Stomach (tissue), 4 donors: ENCODE results near the gene ELP4.

Source experiments
- POLR2A ChIP-seq, 4 donors: fragments of 450-650 bp; IDR thresholded peaks; one replicate each; pipeline ENCODE4 v1.6.1; 2016; ENCODE audit warnings: antibody characterized with exemption in 4 of 4, control low read depth in 2 of 4, mild to moderate bottlenecking in 1 of 4, moderate library complexity in 1 of 4
- TF ChIP-seq, protein P1 (sequence below), 7 experiments: fragments of 450-650 bp in 4 of 7; fragments of 200-600 bp in 3 of 7; sonication (generic) in 3 of 7; IDR thresholded peaks; one replicate each; pipeline ENCODE4 v1.5.1; 2016 to 2019; ENCODE audit warnings: antibody characterized with exemption in 7 of 7, control low read depth in 2 of 7, mild to moderate bottlenecking in 1 of 7

DNA sequence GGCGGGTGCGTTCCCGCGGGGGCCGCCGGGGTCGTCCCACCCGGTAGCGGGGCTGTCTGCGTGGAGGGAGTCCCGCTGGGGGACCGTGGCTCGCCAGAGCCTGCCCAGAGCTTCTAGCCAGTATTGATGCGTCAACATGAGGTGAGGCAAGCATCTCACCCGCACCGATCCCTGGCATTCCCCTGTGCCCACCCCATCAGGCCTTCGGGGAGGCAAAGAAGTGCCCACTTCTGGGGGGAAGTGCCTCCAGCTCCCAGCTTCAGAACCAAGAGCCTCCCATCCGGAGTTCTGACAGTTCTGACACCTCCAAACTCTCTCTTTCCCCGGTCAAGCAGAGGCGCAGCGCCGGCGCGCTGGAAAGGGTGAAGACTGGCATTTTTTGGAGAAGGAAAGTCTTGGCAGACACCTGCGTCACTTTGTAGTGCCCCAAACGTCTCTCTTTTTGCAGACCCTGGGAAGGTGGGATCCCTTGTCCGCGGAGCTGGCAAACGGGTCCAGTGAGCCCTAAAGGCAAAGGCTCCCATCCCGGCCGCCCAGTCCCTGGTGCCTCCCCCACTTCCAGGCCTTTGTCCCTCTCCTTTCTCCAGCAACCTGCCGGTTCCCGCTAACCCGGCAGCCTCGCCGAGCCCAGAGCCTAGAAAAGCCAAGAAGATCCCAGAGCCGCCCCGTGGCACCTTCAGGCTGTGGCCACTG lies 304.8 kb downstream of the ELP4 start:
- TF ChIP-seq, protein P1, sequence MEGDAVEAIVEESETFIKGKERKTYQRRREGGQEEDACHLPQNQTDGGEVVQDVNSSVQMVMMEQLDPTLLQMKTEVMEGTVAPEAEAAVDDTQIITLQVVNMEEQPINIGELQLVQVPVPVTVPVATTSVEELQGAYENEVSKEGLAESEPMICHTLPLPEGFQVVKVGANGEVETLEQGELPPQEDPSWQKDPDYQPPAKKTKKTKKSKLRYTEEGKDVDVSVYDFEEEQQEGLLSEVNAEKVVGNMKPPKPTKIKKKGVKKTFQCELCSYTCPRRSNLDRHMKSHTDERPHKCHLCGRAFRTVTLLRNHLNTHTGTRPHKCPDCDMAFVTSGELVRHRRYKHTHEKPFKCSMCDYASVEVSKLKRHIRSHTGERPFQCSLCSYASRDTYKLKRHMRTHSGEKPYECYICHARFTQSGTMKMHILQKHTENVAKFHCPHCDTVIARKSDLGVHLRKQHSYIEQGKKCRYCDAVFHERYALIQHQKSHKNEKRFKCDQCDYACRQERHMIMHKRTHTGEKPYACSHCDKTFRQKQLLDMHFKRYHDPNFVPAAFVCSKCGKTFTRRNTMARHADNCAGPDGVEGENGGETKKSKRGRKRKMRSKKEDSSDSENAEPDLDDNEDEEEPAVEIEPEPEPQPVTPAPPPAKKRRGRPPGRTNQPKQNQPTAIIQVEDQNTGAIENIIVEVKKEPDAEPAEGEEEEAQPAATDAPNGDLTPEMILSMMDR (IDR thresholded peaks at IDR 0.05), result no peak
- TF ChIP-seq POLR2A (IDR thresholded peaks at IDR 0.05), result no peak
